Bronchial epithelial cell (primary cell): Measurements from ENCODE around the gene NHP2. TPM values are rescaled to one million over a fixed set of nuclear protein-coding genes. Genes with fewer than 3 reads are reported as not detected.

ENCODE experiments used
- DNase-seq: peaks from one replicate; pipeline ENCODE4 v3.0.0-alpha.2; 2010; ENCODE audit warnings: low read depth
- FAIRE-seq: peaks from 2 replicates; lab custom pipeline; 2011; peaks lifted over from hg19 to GRCh38; lab: Jason Lieb, UNC
- H3K27me3 ChIP-seq: 2 replicates; pipeline ENCODE4 v1.5.1; 2011; ENCODE audit warnings: low read length; ENCODE audit not compliant: control insufficient read depth, insufficient read depth
- H3K36me3 ChIP-seq: 2 replicates; pipeline ENCODE4 v1.5.1; 2011; ENCODE audit warnings: low read length; ENCODE audit not compliant: control insufficient read depth, insufficient read depth
- H3K4me3 ChIP-seq: 2 replicates; pipeline ENCODE4 v1.5.1; 2011; ENCODE audit warnings: mild to moderate bottlenecking, low read depth, low read length, control low read depth
- total RNA-seq: library from RNA; depleted of rRNA; stranded (reverse); fragments of >200 nt; gene quantifications from 2 replicates; pipeline ENCODE4 v1.2.1, GENCODE V29; 2014
- TF ChIP-seq, protein P1 (sequence below): IDR thresholded peaks from 2 replicates; pipeline ENCODE4 v1.5.1; 2011; ENCODE audit warnings: mild to moderate bottlenecking, moderate library complexity, low read length, control low read depth, inconsistent platforms; ENCODE audit not compliant: insufficient read depth, severe bottlenecking

Gene NHP2
- total RNA-seq, 1 donor from 2014 or later: 161 TPM

DNA sequence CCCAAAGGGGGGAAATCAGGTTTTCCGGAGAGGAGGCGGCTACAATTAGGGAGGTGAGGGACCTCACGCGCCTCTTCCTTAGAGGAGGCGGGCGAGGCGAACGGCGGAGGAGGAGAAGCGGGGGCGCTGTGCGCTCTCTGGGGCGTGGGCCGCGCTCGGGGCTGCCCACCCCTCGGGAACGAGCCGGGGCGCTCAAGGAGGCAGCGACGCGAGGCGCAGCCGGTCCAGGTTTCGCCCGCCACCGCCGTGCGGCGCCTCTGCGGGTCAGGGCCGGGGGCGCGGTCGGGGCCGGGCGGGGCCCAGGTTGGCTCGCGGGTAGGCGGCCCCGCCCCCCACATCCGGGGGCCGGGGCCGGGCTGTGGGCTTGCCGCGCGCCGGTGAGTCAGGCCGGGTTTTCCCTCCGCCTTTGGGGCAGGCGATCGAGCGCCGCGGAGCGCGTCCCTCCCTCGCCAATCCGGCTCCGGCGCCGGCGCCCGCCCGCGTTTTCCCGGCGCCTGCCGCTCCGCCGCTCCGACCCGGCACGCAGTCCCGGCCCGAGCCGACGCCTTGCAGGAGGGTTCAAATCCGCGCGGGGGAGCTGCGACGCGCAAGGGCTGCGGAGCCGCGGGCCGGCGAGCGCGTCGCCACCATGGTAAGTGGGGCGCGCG is 40.4 kb downstream of the NHP2 start, which contains the start of gene N4BP3:
TSS of gene N4BP3 (plus strand) at position 392 of the 647 bp plus-strand sequence. CDS start 6,052 bp downstream, outside the sequence.
- no peaks in the 10 kb centered on the region for H3K36me3 ChIP-seq
- DNase-seq: peak; percentile 61
- H3K27me3 ChIP-seq: peaks cover 3% of the 10 kb centered on the region
- H3K4me3 ChIP-seq: peak within 1 kb of the TSS; percentile 53
- no peak for FAIRE-seq
- TF ChIP-seq, protein P1, sequence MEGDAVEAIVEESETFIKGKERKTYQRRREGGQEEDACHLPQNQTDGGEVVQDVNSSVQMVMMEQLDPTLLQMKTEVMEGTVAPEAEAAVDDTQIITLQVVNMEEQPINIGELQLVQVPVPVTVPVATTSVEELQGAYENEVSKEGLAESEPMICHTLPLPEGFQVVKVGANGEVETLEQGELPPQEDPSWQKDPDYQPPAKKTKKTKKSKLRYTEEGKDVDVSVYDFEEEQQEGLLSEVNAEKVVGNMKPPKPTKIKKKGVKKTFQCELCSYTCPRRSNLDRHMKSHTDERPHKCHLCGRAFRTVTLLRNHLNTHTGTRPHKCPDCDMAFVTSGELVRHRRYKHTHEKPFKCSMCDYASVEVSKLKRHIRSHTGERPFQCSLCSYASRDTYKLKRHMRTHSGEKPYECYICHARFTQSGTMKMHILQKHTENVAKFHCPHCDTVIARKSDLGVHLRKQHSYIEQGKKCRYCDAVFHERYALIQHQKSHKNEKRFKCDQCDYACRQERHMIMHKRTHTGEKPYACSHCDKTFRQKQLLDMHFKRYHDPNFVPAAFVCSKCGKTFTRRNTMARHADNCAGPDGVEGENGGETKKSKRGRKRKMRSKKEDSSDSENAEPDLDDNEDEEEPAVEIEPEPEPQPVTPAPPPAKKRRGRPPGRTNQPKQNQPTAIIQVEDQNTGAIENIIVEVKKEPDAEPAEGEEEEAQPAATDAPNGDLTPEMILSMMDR: no peak

DNA sequence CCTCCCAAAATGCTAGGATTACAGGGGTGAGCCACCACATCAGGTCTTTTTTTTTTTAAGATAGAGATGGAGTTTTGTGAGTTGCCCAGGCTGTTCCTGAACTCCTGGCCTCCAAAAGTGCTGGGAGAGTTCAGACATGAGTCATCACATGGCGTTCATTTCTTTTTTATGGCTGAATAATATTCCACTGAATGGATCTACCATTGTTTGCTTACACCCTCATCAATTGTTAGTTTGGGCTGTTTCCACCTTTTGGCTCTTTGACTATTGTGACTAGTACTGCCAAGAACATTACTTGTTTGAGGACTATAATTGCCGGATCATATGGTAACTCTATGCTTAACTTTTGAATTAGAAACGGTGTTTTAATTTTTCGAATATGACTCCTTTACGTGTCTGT is 41.1 kb downstream of the NHP2 start:
- DNase-seq (no peak), FAIRE-seq (no peak)
- peaks cover 3% of the 10 kb centered on the region for H3K27me3 ChIP-seq
- H3K4me3 ChIP-seq: no peak overlapping the region
- TF ChIP-seq, protein P1: no peak
- no peaks in the 10 kb centered on the region for H3K36me3 ChIP-seq

DNA sequence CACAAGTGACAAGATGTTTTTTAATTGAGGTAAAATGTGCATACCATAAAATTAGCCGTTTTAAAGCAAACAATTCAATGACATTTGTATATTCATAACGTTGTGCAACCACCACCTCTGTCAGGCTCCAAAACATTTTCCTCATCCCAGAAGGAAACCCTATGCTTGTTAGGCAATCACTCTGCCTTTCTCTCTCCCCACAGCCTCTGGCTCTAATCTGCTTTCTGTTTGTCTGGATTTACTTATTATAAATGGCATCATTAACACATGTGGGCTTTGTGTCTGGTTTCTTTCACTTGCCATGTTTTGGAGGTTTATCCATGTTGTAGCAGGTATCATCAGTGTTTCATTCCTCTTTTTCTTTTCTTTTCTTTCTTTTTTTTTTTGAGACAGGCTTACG is 41.8 kb downstream of the NHP2 start:
- H3K36me3 ChIP-seq: no peaks in the 10 kb centered on the region
- peaks cover 3% of the 10 kb centered on the region for H3K27me3 ChIP-seq
- DNase-seq (peak; percentile 67), FAIRE-seq (no peak)
- no peak overlapping the region for H3K4me3 ChIP-seq
- TF ChIP-seq, protein P1: no peak

DNA sequence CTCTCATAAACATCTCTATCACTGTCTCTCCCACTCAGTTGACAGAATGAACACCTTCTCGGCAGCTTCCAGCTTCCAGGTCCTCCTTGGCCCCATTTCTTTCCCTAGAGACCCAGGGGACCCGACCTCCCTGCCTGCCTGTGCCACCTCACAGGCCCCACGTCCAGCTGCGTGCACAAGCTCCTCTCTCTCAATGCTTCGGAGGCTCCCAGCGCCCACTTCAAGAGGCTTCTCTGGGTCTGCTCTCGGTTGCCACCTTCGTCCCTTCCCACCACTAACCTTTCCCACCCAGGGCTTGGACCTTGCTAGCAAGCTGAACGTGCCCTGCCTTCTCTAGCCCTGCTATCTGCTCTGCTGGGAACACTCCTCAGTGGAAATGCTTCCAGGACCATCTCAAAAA is 43.2 kb downstream of the NHP2 start:
- no peak for FAIRE-seq
- TF ChIP-seq, protein P1: no peak
- Histone ChIP-seq H3K27me3 (no peaks in the 10 kb centered on the region), H3K4me3 (no peak overlapping the region), H3K36me3 (no peaks in the 10 kb centered on the region)
- no peak for DNase-seq

GRCh38 chr5:178108966-178109365 is 44.7 kb downstream of the NHP2 start:
- TF ChIP-seq, protein P1: no peak
- DNase-seq (no peak), FAIRE-seq (no peak)
- H3K4me3 ChIP-seq: no peak overlapping the region
- H3K36me3 ChIP-seq: no peaks in the 10 kb centered on the region
- H3K27me3 ChIP-seq: no peaks in the 10 kb centered on the region

- DNase-seq: no peak
- no peaks in the 10 kb centered on the region for H3K27me3 ChIP-seq
- H3K36me3 ChIP-seq: no peaks in the 10 kb centered on the region
- TF ChIP-seq, protein P1: no peak
- FAIRE-seq: no peak
- H3K4me3 ChIP-seq: no peak overlapping the region
Observed at GRCh38 chr5:178108446-178108845, 45.2 kb downstream of the NHP2 start.
